Muscle of back (tissue), 11 donors: ENCODE results near the gene OR56A4. TPM values are rescaled to one million over a fixed set of nuclear protein-coding genes. Genes with fewer than 3 reads are reported as not detected.
"Not testable (repeated sequence)": the region's sequence is repeated elsewhere in the genome, so short reads cannot be mapped to it uniquely, and the experiment has no call there.

Experiments used
- DNase-seq, 3 donors: peaks; one replicate each; pipeline versions ENCODE4 v3.0.0 to v3.0.0-alpha.2; 2013
- polyA plus RNA-seq, 10 donors: library from polyadenylated mRNA; unstranded; fragments of 120-200 nt; gene quantifications; one replicate each; pipeline ENCODE4 v1.2.1, GENCODE V29; 2013; ENCODE audit not compliant: insufficient read length in 10 of 10

The OR56A4 gene
- polyA plus RNA-seq, 10 donors: not detected

DNA sequence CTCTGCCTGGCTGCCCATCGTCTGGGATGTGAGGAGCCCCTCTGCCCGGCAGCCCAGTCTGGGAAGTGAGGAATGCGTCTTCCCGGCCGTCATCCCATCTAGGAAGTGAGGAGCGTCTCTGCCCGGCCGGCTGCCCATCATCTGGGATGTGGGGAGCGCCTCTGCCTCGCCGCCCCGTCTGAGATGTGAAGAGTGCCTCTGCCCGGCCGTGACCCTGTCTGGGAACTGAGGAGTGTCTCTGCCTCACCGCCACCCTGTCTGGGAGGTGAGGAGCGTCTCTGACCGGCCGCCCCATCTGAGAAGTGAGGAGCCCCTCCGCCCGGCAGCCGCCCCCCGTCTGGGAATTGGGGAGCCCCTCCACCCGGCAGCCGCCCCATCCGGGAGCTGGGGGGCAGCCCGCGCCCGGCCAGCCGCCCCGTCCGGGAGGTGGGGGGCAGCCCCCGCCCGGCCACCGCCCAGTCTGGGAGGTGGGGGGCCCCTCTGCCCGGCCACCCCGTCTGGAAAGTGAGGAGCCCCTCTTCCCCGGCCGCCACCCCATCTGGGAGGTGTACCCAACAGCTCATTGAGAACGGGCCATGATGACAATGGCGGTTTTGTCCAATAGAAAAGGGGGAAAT, 45.9 kb downstream of the OR56A4 start:
- DNase-seq: not testable (repeated sequence)

DNA sequence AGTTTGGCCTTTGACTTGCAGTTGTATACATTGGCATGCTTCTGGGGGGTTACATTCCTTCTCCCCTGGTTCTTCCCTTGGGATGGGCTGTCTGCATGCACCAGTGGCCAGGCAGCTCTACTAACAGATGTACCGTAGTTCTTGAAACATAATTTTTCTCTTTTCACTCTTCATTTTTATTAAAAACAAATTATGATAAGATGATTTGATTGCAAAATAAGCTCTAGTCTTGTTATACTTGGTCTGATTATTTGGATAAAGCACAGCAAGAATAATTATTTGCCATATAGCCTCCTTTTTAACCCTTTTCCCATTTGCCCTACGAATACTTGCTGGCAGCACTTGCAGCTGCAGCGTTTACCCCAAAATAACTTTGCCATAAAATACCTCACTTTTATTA, 51.2 kb downstream of the OR56A4 start:
- no peak for DNase-seq

Other genes with a start within 250 kb of the OR56A4 start
- gene OR52N5, start 223.6 kb downstream of the OR56A4 start, polyA plus RNA-seq: not detected
- gene OR52N1, start 215.7 kb downstream of the OR56A4 start, polyA plus RNA-seq: not detected
- gene OR52N2, start 198.0 kb downstream of the OR56A4 start, polyA plus RNA-seq: not detected
- not detected for gene OR52E6, start 165.0 kb downstream of the OR56A4 start, polyA plus RNA-seq
- gene OR52E8, start 149.3 kb downstream of the OR56A4 start, polyA plus RNA-seq: not detected
- not detected for gene OR52E4, start 126.3 kb downstream of the OR56A4 start, polyA plus RNA-seq
- not detected for gene OR52E5, start 113.7 kb downstream of the OR56A4 start, polyA plus RNA-seq
- gene OR56A3, start 64.7 kb downstream of the OR56A4 start, polyA plus RNA-seq: not detected
- gene OR56A5, start 38.5 kb downstream of the OR56A4 start, polyA plus RNA-seq: not detected
- not detected for gene OR52L1, start 20.0 kb downstream of the OR56A4 start, polyA plus RNA-seq
- not detected for gene OR56A1, start 23.8 kb upstream of the OR56A4 start, polyA plus RNA-seq
- gene OR56B4, start 100.7 kb upstream of the OR56A4 start, polyA plus RNA-seq: not detected
- gene OR52B2, start 163.4 kb upstream of the OR56A4 start, polyA plus RNA-seq: not detected
- under 1 TPM in 1 of 10 donors, not detected in 9; 0.11 TPM for gene OR52W1, start 192.3 kb upstream of the OR56A4 start, polyA plus RNA-seq
- gene C11orf42, start 198.6 kb upstream of the OR56A4 start, polyA plus RNA-seq: under 1 TPM in 8 of 10 donors, not detected in 2; 0.24 to 0.46 (median 0.31) TPM
- 10 to 100 TPM; 18.5 to 39.1 (median 23.5) TPM for gene FHIP1B, start 227.7 kb upstream of the OR56A4 start, polyA plus RNA-seq
- under 1 TPM in 5 of 10 donors, not detected in 5; 0.11 to 0.33 (median 0.17) TPM for gene CNGA4, start 232.1 kb upstream of the OR56A4 start, polyA plus RNA-seq